CD1c-positive myeloid dendritic cell (primary cell): ENCODE data around the gene EFNA5.

ENCODE experiments used
- DNase-seq: peaks from one replicate; pipeline ENCODE4 v3.0.0-alpha.2; 2016; ENCODE audit errors: extremely low spot score

Gene EFNA5

DNA sequence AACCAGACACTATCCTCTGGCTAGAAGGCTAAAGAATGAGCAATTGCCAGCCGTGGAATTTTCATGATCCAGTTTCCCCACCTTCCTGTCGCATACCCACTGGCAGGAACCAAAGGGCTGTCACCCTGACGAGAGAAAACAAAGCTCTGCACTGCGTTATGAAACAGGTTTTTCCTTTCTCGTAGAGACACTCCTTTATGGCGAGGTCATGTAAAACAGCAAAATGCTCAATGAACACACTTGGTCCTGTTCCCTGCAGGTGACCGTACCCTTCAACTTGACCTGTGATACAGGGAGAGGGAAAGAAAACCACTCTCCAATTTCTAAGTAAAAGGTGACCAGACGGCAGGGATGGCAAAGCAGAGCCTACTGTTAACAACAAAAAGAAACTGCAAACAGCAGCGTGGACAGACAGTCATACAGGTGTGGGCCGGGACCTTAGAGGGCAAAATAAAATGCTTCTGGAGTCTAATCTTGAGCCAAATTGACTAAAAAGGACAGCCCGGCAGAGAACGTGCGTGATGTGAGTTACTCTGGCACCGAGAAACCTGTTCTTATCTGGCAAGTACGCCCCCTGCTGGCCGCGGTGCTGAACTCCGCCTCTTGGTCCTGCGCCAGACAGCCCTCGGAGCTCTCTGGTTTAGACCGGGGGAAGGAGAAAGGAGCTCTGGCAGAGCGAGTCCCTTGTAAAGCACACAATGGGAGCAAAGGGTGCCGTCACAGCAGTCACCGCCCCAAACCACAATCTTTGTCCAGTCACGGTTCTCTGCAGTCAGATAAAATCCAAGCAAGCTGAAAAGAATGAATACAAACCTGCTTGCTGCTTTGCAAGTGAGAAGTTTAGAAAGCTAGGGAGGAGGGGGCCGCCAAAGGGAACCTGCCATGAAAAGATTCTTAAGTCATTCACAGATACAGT is 98.9 kb downstream of the EFNA5 start:
- peak; percentile 89 for DNase-seq

DNA sequence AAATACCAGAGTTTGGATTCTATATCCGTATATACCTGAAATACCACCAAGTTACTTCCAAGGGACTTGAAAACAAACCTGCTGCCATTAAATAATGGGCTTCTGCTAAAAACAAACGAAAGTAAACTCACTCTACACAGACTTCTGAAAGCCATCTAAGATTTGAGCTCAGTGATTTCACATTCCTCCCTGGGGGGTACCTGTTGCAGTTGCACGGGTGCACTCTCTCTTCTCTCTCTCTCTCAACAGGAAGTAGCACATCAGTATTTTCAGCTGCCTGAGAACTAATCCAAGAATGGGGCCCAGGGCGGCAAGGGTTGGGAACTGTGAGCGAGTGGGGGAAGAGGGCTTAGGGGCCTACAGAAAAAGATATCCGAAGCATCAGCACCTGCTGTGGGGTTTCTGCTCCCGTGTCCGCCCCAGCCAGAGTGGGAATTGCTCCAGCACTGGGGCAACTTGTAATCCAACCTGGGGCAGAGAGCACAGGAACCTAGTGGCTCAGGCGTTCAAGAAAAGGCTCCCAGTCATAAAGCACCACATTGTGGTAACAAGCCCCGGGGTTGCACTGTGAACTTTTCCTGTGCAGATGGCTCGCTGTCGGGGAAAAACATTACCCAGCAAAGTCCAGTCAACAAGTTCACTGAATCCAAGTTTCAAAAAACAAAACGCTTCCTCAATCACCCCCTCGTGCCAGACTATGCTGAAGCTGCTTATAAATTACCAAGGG is 99.8 kb downstream of the EFNA5 start:
- DNase-seq = no peak

- DNase-seq = no peak
Observed at GRCh38 chr5:107570181-107570580, 100.6 kb downstream of the EFNA5 start.

DNA sequence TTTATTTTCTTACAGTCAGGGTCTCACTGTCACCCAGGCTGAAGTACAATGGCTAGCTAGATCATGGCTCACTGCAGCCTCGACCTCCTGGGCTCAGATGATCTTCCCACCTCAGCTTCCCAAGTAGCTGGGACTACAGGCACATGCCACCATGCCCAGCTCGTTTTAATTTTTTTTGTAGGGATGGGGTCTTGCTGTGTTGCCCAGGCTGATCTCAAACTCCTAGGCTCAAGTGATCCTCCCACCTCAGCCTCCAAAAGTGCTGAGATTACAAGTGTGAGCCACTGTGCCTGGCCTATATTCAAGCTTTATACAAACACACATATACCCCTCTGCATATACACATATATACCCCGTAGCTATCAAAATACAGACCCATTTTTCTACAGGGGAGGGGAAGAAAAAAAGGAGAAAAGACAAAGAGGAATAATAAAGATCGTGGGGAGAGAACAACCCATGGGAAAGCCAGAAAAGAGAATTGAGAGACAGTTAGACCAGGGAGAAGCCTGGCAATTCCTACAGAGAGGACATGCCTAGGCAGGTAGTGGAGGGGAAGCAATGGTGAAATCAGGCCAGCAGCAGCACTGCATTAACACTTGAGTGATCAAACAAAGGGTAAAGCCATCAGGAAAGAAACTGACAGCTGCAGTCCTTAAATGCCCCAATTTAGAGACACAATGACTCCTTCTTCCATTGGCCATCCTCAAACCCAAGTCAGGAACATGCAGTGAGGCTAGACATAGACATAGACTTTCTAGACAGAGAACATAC is 102.7 kb downstream of the EFNA5 start:
- no peak for DNase-seq

- no peak for DNase-seq
Observed at GRCh38 chr5:107566986-107567385, 103.8 kb downstream of the EFNA5 start.

DNA sequence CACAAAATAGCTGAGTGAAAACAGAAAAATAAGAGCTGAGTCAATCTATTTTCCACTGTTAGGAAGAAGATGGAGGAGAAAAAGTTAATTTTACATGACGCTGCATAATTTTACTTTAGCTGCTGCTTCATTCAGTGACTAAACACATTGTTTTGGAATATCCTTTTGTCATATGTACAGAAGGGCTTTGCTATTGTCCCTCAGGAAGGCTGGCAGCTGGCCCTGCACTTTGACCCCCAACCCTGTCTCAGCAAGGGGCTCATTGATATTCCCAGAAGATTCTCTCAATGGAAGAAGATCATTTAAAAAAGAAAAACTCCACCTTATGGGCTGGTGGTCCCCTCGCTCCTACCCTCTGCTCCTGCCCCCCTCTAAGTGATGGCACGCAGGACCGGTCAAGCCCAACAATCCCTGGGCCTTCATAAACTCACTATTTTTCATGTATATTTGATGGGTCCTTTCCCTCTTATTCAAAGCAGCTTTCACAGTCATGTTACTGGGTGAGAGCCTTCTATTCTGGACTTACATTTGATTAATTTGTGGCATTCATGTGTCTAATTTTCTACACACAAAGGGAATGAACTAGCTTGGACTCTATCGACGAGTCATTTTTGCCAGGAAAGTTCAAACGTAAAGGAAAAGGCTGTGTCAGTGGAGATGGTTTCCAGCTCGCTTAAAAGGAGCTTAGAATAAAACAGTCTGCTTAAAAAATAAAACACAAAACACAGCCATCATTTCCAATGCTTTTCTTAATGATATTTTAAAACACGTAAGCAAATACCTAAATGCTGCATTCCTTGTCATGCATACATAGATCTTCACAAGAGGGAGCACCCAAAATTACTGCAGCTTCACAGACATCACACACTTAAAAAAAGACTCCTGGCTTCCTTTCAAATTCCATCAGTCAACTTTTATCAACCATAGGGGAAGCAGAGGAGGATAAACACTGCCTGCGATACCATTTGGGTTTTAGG is 104.7 kb downstream of the EFNA5 start:
- DNase-seq = no peak

DNA sequence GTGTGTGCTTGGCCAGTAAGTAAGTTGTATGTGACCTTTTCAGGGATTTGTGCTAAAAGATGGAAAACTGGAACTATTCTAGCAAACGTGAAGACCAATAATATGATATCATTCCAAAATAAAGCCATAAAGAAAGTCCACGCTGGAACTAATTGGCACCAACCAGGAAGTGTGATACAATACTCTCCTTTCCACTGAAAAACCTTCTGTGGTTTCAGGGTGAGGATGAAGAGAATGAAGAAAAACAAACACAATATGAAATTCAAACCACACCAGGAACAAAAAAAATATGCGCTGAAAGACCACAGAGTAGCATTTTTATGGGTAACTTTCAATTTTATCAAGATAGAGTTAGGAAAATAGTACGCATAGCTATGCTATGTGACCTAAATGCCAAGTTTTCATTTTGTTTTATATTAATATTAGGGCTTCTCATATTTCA is 105.8 kb downstream of the EFNA5 start:
- no peak for DNase-seq

DNA sequence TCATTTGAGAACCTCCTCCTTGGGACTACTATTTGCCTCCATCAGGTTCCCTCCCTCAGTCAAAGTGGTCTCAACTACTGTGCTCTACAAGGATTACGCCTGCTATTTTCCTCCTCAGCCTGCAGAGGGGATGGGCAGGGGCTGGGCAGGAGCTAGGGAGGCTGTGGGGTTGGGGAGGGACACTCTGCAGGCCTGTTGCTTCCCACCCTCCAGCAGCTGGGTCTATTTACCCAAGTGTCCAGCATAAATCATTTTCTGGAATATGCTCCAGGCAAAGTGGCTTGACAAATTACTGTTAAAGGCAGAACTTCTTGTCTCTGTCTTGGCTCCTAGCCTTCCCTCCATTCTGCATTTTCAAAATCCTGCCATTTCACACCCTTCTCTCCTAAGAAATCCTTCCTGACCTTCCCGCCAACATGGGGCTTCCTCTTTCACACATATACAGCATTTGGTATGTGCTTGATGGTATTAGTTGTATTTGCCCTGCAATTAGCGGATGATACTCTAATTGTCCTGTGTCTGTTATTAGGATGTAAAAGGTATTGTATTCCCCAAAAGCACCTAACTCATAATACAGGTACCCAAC is 106.7 kb downstream of the EFNA5 start:
- DNase-seq = no peak

DNA sequence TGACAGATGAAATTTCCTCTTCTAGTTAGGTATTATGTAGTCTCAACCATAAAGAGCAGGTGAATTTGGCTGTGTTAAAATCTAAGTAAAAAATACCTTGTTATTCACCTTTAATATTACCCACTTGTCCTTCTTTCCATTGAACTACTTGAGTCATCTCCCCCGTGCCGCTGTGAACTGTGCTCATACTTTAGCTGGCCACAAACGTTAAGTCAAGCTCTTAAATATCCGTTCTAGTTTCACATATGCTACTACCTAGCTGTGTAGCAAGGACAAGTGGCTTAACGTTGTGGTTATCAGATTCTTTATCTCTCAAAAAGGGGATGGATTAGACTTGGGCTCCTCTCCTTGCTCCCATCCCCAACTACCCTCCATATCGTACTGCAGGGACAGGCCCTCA is 110.4 kb downstream of the EFNA5 start:
- DNase-seq = no peak

DNA sequence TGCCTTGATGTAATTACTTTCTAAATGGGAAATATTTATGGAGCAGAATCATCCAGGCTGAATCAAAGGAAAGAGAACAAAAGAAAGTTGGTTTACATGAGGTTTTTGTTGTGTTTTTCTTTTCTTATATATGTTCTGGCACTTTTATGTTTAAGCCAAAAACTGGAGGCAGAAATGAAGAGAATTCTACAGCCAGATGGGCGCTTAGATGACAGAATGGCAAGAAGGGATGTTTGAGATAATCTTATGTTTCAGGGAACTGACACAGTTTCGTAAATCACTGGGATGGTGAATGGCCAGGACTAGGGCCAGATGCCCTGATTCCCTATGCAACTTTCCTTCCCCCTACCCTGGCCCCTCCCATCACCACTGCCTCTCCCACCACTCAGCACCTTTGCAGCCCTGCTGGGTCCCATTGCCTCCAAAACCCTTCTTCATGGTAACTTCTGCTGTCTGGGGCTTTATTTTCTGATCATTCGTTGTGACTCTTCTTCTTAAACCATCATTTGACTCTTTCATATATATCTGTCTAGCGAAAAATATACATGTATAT is 111.8 kb downstream of the EFNA5 start:
- no peak for DNase-seq

DNA sequence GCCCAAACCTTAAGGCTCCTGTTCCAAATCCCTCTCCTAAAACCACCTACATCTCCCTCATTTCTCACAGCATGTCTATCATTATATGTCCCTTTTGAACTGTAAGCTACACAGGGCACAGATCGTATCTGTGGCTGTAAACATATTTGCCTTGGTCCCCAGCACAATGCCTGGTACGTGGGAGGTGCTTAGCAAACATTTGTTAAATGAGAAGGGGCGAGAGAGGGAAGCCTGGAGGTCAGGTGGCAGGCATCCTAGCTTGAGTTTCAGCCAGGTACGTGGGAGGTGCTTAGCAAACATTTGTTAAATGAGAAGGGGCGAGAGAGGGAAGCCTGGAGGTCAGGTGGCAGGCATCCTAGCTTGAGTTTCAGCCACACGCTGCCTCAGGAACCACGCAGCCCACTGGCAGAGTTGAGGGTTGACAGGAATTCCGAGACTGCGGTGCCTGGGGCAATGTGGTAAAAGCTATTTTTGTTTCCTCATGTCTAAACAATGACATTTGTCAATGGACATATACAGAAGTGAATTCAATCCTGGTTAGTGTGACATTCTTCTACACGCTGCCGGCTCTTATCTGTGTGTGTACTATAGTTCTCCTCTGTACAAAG is 113.6 kb downstream of the EFNA5 start:
- DNase-seq = no peak

DNA sequence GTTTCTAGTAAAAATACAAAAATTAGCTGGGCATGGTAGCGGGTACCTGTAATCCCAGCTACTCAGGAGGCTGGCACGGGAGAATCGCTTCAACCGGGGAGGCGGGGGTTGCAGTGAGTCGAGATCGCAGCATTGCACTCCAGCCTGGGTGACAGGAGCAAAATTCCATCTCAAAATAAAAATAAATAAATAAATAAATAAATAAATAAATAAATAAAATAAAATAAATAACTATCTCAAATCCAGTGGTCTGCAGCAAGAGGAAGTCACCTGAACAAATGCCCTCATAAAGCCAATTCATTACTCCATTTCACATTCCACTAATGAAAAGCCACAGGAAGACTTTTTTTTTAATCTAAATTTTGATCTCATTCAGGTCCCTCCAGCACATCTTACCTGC is 114.2 kb downstream of the EFNA5 start:
- DNase-seq = no peak

- no peak for DNase-seq
Observed at GRCh38 chr5:107555425-107556090, 115.2 kb downstream of the EFNA5 start.

DNA sequence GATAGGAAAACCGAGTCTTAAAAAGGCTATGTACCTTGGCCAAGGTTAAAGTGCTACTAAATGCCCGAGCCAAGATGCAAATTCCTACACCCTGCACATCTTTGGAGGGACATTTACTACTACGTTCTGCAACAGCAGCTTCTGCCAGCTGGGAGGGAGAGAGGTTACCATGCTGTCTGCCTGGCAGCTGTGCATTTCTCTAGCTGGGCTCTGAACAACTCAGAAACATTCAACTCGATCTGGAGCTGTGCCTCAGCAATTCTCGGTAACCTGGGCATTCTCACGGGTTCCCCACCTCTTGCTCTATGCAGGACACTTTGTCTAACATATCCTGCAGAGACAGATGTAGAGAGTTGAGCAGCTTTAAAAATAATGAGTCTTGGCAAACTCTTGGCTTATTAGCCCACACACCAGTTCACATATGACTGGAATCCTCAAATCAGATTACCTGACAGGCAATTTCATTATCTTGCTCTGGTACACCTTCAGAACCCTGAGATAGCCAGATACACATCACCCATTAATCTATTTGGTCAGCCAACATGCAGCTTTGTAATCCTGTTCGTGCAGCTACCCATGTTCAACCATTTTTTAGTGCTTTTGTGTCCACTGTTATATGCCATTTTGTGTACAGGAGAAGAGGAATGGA is 115.8 kb downstream of the EFNA5 start:
- no peak for DNase-seq

GRCh38 chr5:107553117-107553555 is 117.6 kb downstream of the EFNA5 start:
- DNase-seq = no peak

DNA sequence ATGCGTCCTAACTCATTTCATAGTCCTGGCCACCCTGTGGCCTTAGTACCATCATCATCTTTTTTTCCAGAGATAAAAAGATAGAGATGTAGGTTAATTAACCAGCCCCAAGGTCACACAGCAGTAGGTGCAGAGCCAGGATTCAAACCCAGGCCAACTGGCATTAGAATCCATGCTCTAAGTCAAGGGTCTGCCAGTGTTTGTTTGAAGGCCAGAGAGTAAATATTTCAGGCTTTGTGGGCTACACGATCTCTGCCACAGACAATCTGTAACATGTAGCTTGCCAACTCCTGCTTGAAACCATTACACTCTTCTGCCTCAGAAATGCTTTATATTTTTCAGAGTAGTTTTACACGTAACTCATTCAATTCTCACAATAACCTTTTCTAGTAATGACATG is 119.6 kb downstream of the EFNA5 start:
- DNase-seq = no peak

GRCh38 chr5:107549567-107549966 is 121.2 kb downstream of the EFNA5 start:
- DNase-seq = no peak

DNA sequence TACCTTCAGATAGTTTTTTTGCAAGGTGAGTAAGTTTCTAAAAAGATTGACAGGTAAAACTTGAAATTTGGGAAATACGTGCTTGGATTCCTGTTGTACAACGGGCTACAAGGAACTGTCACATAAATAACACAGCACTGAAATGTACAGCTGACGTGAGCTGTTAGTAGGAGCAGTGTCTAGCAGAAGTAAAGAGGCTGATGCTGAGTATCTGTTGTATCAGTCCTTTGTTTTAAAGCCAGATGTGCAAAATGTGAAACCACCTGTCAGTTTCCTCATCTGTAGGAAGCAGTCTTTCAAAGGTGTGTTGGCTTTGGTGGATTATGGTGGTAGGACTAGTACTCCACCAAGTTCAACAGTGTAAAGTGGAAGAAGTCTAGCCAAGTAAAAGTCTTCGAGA is 122.3 kb downstream of the EFNA5 start:
- no peak for DNase-seq

DNA sequence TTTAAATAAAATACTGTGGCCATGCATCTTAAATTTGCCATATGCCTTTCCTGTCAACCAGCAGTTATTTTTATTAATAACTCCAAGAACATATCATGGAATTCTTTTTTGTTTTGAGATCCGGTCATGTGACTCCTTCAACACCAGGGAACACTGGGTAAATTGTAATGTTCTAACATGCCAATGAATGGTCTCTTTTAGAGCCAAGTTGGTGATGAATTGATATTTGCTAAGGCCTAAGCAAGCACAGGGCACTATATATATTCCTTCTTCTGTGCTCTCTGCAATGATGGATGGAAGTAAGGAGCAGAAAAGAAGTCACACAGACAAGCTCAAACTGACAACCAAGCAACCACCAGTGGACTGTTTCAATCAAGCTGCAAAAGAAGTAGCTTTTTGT is 124.0 kb downstream of the EFNA5 start:
- no peak for DNase-seq
